ENCODE data around the gene BMP10. TPM values are rescaled to one million over a fixed set of nuclear protein-coding genes. Genes with fewer than 3 reads are reported as not detected.

Gene BMP10
- total RNA-seq (2014; rRNA removed; shearing (Covaris generic)) = not detected in 2 replicates
- not detected in 2 replicates for total RNA-seq (2022)
- Bru-seq, nascent RNA = not detected
- not detected for BruChase-seq, experiment 1, labeled RNA remaining after a 6-hour chase
- BruChase-seq, experiment 2, labeled RNA remaining after a 2-hour chase = not detected
- long read RNA-seq = 0 reads

GRCh38 chr2:68871159-68871764, at the start of gene BMP10:
TSS of gene BMP10 (minus strand) at chr2:68871397. CDS start at chr2:68871358, 39 bp downstream.
- Histone ChIP-seq H3K4me3 (ENCODE audit: low read depth, low read length, poor library complexity, severe bottlenecking) (no peak within 1 kb of the TSS), H3K9me2 (ENCODE audit: insufficient read depth, low read length) (no peaks in the 10 kb centered on the region), H3K36me3 (ENCODE audit: insufficient read depth, low read length) (no peaks in the 10 kb centered on the region), H4K20me1 (ENCODE audit: insufficient read depth, low read length) (no peaks in the 10 kb centered on the region), H2AFZ (ENCODE audit: low read length) (peak within 1 kb of the TSS; percentile 19; the same call in 1 of the 2 replicates), H3K4me1 (ENCODE audit: insufficient read depth, low read length, poor library complexity, severe bottlenecking) (no peaks in the 10 kb centered on the region), H3K79me2 (ENCODE audit: insufficient read depth, low read depth, low read length) (no peaks in the 10 kb centered on the region), H3K27ac (ENCODE audit: low read depth, low read length, poor library complexity, severe bottlenecking) (no peak within 1 kb of the TSS), H3K9me3 (ENCODE audit: low read length) (no peaks in the 10 kb centered on the region), H3K4me2 (ENCODE audit: low read length) (no peak within 1 kb of the TSS)
- BruUV-seq (replicated peaks) = no TSS peak
- no peak for DNase-seq (ENCODE audit: low spot score)
- ChIA-PET CTCF (ENCODE audit: unreplicated experiment) (no interaction called here), POLR2A (interaction anchor here (1.9 kb wide), 1 partner anchor 12 kb away, joined by 5 read pairs; no protein-coding TSS in a partner anchor)
- intact Hi-C loops (cut with micrococcal nuclease; ENCODE audit: unreplicated experiment) = no loop called here
- TF ChIP-seq EZH2phosphoT487 (IDR thresholded peaks at IDR 0.05; ENCODE audit: borderline replicate concordance, low read depth, low read length) = no peak
- TF ChIP-seq CTCF (conservative IDR thresholded peaks at IDR 0.05; ENCODE audit: low read length) = no peak

GRCh38 chr2:68920481-68921170, 49.4 kb upstream of the BMP10 start:
- no peaks in the 10 kb centered on the region for H3K9me3 ChIP-seq (ENCODE audit: low read length)
- no TSS peak for BruUV-seq (replicated peaks)
- H3K4me1 ChIP-seq (ENCODE audit: insufficient read depth, low read length, poor library complexity, severe bottlenecking) = peaks cover 4% of the 10 kb centered on the region
- no peaks in the 10 kb centered on the region for H3K9me2 ChIP-seq (ENCODE audit: insufficient read depth, low read length)
- no peaks in the 10 kb centered on the region for H3K36me3 ChIP-seq (ENCODE audit: insufficient read depth, low read length)
- no peak overlapping the region for H3K4me2 ChIP-seq (ENCODE audit: low read length)
- ChIA-PET POLR2A (interaction anchor here (1.1 kb wide), 1 partner anchor 212 kb away, joined by 4 read pairs; no protein-coding TSS in a partner anchor), CTCF (ENCODE audit: unreplicated experiment) (no interaction called here)
- no peaks in the 10 kb centered on the region for H3K79me2 ChIP-seq (ENCODE audit: insufficient read depth, low read depth, low read length)
- H3K4me3 ChIP-seq (ENCODE audit: low read depth, low read length, poor library complexity, severe bottlenecking) = no peak overlapping the region
- H3K27ac ChIP-seq (ENCODE audit: low read depth, low read length, poor library complexity, severe bottlenecking) = no peak overlapping the region
- H4K20me1 ChIP-seq (ENCODE audit: insufficient read depth, low read length) = no peaks in the 10 kb centered on the region
- no peak for TF ChIP-seq EZH2phosphoT487 (IDR thresholded peaks at IDR 0.05; ENCODE audit: borderline replicate concordance, low read depth, low read length)
- TF ChIP-seq CTCF (conservative IDR thresholded peaks at IDR 0.05; ENCODE audit: low read length) = no peak
- DNase-seq (ENCODE audit: low spot score) = no peak
- H2AFZ ChIP-seq (ENCODE audit: low read length) = no peak overlapping the region
- intact Hi-C loops (cut with micrococcal nuclease; ENCODE audit: unreplicated experiment) = loop anchor here (10.0 kb wide), 1 partner anchor 326 kb away; no protein-coding TSS in a partner anchor

All from OCI-LY7 (cell line).